HG03520 (cell line): ENCODE data around the gene ZFYVE9.
"Not testable (repeated sequence)": the region's sequence is repeated elsewhere in the genome, so short reads cannot be mapped to it uniquely, and the experiment has no call there.

Source experiments
- ATAC-seq: cut with Tn5 transposase; IDR thresholded peaks from one replicate; pipeline ENCODE4 v1.9.1; 2021; ENCODE audit warnings: mild to moderate bottlenecking, moderate library complexity; ENCODE audit not compliant: unreplicated experiment

ZFYVE9 gene

DNA sequence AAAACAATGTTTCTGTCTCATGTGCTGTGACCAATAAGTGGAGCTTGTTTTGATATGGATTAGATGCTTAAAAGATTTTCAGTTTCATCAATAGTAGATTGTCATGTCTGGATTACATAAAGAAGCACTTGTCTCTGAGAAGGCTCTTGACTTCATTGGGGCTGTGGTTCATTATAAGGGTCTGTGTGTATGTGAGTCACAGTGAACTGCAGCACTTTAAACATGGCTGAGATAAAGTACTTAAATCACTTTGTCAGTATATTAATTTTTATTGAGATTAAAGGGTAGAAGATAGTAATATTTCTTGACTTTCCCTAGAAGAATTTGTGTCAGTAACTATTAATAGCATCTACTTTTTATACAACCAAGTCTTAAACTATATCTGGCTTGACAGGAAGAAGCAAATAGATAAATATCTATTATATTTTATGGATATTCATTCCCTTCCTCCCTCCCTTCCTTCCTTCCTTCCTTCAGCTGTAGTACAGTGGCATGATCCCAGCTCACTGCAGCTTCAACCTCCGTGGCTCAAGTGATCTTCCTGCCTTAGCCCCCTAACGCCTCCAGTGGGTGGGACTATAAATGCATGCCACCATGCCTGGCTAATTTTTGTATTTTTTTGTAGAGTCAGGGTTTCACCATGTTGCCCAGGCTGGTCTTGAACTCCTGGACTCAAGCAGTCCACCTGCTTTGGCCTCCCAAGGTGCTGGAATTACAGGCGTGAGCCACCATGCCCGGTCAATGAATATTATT, 48.8 kb downstream of the ZFYVE9 start:
- ATAC-seq, result no peak

DNA sequence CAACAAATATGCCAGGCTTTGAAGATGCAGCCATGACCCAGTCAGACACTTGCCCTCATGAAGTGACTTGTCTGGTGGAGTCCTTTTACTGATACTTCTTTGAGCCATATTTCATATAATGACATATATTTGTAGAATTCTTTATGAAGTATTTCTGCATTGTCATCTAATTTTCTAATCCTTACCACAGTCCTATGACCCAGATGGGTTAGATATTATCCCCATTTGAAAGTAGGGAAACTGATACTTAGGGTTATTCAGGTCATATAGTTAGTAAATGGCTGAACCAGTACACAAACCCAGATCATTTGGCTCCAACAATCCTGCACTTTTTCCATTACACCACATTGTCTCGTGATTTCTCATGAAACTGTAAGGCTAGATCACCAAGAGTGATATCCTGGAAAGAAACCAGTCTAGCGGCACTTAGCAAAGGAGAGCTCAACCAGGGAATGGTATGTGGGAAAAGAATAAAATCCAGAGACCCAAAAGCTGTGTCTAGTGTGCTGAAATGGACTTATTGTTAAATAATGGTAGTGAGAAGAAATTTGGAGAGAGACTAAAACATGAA, 49.6 kb downstream of the ZFYVE9 start:
- ATAC-seq, result no peak

DNA sequence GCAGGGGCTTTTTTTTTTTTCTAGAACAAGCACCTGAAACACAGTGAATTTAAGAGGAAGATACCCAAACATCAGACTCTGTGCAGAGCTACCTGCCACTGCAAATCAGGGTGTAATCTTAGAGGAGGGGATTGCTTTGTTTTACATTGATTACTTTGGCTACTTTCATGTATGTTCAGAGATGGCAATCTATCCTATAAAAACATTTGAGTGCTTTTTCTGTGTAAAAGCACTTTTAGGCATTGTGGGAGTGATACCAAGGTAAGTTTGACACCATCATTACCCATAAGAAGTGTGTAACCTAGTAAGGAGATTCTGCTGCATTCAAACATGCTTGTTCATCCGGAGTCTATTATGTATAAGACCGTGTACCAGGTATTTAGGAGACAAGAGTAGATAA, 50.1 kb downstream of the ZFYVE9 start:
- ATAC-seq, result no peak

DNA sequence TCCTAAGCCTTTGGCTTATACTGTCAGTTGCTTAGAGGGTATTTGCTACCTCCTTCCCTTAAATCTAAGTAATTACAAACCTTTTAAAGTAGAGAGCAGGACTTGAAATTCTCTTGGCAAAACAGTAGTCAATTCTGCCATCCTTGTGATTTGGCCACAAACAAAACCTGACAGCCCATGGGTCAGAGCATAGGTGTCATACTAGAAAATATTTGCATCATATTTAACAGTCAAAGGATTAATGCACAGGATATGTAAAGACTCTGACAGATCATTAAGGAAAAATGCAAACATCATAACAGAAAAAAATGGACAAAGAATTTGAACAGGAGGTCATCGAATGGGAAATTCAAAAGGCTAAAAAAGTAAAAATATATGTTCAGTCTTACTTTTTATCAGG, 50.5 kb downstream of the ZFYVE9 start:
- no peak for ATAC-seq

DNA sequence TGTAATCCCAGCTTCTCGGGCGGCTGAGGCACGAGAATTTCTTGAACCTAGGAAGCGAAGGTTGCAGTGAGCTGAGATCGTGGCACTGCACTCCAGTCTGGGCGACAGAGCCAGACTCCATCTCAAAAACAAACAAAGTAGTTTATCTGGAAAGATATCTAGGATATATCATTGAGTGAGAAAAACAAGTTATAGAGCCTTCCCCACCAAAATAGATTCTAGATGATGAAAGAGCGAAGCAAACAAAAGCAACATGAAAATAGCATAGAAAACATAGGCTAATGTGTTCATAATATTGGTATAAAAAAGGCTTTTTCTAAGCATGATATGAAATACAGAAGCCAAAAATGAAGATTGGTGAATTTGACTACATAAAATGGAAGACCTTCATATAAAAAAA, 52.1 kb downstream of the ZFYVE9 start:
- ATAC-seq, result no peak

DNA sequence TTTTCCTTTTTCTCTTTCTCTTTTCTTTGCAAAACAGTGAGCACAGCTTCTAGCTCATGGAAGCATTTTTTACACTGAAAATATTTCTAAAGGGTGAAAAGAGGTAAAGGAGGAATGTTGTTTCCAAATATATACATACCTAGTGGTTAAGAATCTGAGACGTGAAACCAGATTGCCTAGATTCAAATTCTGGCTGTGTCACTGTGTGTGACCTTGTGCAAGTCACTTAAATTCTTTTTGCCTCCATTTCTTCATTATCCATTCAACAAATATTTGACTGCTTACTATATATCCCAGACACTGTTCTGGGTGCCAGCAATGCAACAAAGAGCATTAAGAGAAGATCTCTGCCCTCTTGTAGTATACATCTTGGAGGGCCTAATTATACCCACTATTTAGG, 53.3 kb downstream of the ZFYVE9 start:
- no peak for ATAC-seq

DNA sequence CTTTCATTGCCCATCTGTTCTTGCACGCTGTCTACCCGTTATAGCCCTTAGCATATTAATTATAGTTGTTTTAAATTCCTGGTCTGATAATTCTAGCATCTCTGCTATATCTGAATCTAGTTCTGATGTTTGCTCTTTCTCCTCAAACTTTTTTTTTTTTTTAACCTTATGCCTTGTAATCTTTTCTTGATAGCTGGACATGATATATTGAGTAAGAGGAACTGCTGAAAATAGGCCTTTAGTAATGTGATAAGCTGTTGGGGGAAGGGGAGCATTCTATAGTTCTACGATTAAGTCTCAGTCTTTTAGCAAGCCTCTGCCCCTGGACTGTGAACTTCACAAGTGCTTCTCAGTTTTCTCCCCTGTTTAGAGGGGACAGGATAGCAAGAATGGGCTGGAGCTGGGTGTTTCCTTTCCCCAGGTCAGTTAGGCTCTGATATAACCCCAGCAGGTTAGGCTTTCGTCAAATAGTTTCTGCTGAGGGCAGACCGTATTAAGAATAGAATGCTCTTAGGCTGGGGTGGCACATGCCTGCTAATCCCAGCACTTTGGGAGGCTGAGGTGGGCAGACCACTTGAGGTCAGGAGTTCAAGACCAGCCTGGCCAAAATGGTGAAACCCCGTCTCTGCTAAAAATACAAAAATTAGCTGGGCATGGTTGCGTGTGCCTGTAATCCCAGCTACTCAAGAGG, 62.2 kb downstream of the ZFYVE9 start:
- ATAC-seq, result no peak

DNA sequence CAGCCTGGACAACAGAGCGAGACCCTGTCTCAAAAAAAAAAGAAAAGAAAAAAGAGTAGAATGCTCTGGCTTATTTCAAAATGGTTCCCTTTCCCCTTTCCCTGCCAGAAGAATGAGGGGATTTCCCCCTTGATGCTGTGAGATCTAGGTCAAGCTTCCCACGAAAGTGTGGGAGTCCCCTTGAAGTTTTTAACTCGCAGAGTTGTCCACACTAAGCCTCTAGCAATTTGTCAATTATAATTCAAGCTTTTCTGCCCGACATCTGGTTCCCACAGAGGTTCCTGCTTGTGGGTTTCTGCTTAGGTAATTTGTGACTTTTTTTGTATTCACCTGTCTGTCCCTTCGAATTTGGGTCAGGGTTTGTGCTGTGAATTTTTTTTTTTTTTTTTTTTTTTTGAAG, 62.8 kb downstream of the ZFYVE9 start:
- ATAC-seq, result no peak

DNA sequence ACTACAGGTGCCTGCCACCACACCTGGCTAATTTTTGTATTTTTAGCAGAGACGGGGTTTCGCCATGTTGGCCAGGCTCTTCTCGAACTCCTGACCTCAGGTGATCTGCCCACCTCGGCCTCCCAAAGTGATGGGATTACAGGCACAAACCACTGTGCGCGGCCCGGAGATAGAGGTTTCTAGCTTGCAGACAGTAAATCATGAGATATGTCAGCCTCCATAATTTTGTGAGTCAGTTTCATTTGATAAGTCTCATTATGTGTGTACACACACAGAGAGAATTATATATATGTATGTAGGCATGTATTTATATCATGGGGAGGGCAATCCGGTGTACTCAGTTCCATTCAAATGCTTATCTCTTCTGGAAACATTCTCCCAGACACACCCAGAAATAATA, 64.8 kb downstream of the ZFYVE9 start:
- not testable (repeated sequence) for ATAC-seq

DNA sequence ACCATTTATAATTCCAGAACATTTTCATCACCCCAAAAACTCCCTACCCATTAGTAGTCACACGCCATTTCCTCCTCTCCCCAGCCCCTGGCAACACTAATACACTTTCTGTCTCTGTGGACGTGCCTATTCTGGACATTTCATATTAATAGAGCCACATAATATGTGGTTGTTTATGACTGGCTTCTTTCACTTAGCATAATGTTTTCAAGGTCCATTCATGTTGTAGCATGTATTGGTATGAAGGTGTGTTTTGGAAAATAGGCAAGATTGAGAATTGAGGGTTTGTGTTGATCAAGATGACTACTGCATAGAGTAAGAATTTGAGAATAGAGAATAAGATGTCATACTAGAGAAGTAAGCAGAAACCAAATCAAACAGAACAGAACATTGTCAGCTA, 67.5 kb downstream of the ZFYVE9 start:
- ATAC-seq, result no peak

DNA sequence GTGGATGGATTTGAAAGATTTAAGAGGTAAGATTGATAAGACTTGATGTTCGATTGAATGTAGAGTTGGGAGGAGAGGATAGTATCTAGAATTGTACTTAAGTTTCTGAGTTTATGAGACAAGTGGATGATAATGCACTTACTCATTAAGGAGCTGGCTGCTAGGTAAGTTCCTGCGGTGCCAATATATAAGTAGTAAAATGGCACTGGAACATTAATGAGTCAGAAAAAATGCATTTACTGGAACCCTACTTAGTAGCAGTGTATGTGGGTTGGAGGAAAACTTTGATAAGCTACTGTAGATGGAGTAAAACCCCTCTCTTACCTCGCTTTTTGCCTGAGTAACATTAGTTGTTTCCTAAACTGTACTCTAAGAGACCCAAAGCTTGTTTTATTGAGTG, 68.2 kb downstream of the ZFYVE9 start:
- no peak for ATAC-seq

DNA sequence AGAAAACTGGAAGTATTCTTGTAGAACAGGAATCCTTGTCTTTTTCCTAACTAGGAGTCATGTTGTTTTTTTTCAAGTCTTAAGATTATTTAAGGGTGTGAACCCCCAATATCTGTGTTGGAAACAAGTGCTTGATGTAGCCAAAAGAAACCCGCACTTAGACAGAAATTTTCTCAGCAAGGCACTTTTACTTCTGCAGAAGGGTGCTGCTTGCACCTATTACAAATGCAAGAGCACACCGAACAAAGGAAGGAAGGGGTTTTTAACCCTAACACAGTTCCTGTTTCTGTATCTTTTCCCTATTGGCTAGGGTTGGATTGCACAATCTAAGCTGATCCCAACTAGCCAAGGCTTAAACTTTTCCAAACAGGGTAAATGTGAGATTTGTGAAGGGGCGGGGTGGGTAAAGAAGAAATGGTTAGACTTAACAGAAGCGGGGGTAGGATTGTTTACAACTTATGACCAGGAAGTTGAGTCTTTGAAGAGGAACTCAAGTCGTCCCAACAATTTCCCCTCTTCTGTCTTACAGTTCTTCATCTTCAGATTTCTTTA, 75.1 kb downstream of the ZFYVE9 start:
- ATAC-seq, result no peak

DNA sequence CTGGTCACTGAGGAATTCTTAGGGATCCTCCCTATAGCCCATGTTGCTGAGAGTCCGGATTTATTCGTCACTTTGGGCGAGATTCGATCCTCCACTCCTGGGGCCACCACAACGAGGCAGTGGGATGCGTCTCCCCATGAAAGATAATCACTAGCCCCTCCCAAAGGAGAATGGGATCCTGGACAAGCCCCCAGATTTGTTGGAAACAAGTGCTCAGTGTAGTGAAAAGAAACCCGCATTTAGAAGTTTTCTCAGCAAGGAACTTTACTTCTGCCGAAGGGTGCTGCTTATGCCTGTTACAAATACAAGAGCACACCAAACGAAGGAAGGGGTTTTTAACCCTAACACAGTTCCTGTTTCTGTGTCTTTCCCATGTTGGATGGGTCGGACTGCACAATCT, 83.3 kb downstream of the ZFYVE9 start:
- no peak for ATAC-seq

DNA sequence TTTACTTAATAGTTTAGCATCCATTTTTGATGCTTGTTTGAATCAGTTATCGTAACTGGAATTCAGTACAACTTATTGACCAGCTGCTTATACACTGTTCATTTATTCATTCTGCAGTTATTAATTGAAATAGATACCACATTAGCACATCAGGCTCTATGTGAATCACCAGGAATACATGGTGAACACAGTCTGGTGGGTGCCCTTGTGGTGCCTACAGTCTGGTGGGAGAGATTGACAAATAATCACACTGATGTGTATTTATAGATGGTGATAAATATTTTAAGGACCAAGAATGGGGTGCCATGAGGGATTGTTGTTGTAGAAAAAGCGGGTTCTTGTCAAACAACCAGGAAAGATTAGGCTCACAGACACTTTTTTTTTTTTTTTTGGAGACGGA, 87.6 kb downstream of the ZFYVE9 start:
- no peak for ATAC-seq

DNA sequence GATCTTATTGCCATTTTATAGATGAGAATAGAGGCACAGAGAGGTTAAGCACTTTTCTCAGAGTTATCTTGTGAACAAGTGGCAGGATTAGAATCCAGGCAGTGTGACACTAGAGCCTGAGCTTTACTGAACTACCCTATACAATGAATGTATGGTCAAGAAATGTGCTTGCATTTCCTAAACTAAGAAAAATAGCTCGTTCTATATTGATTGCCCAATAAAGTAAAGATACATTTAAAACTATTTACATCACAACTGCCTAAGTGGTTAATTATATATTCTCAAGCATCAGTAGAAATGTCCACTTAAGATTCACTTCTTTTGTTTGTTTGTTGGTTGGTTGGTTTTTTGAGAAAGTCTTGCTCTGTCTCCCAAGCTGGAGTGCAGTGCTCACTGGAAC, 91.6 kb downstream of the ZFYVE9 start:
- ATAC-seq, result no peak

DNA sequence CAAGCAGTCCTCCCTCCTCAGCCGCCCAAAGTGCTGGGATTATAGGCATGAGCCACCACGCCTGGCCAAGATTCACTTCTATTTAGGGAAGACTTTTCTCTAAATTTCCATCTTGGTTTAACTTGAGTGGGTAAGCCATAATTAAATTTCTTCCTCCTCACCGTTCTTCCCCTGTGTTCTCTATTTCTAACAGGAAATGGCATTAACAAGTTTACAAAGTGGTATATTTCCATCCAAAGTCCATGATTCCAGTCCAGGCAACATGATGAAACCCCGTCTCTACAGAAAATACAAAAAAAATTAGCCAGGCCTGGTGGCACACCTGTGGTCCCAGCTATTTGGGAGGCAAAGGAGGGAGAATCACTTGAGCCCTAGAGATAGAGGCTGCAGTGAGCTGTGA, 92.1 kb downstream of the ZFYVE9 start:
- ATAC-seq, result no peak

DNA sequence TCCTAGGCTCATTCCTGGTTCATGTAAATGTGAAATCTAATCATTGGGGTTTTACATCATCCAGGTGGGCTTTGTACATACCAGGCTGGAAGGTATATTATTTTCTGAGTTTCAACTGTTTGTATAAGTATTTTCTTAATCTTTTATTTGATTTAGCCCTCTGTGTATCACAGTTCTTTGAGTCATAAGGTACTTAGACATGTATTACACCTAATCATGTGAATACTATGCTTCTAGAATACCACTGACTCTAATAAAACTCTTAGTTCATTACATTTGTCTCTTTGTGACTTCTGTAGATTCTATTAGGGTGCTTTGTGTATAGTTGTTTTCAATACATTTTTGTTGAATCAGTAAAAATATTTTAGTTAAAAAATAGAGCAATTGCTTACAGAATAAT, 92.8 kb downstream of the ZFYVE9 start:
- no peak for ATAC-seq

DNA sequence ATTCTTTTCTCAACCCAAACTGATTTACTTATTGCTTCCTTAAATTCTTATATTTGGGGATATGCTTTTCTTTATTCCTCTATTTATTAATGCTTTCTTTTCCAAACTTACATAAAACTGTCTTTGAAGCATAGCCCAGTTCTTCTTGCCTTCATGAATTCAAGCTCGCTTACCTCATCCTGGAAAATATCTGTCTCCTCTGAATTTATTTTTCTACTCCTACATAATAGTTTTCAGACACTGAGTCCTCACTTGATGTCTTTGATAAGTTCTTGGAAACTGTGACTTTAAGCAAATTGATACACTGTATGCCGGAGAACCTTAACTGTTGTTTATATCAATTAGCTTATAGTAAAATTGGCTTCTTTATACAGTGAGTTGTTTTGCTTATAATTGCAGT, 93.8 kb downstream of the ZFYVE9 start:
- ATAC-seq, result no peak

DNA sequence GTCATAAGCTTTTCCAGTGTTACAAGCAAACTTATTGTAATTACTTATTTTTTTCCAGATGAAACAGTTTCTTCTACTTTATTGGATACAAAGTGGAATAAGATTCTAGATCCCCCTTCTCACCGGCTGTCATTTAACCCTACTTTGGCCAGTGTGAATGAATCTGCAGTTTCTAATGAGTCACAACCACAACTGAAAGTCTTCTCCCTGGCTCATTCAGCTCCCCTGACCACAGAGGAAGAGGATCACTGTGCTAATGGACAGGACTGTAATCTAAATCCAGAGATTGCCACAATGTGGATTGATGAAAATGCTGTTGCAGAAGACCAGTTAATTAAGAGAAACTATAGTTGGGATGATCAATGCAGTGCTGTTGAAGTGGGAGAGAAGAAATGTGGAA, 95.5 kb downstream of the ZFYVE9 start:
- ATAC-seq, result no peak

DNA sequence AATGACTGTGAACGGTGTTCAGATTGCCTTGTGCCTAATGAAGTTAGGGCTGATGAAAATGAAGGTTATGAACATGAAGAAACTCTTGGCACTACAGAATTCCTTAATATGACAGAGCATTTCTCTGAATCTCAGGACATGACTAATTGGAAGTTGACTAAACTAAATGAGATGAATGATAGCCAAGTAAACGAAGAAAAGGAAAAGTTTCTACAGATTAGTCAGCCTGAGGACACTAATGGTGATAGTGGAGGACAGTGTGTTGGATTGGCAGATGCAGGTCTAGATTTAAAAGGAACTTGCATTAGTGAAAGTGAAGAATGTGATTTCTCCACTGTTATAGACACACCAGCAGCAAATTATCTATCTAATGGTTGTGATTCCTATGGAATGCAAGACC, 96.6 kb downstream of the ZFYVE9 start:
- ATAC-seq, result no peak

DNA sequence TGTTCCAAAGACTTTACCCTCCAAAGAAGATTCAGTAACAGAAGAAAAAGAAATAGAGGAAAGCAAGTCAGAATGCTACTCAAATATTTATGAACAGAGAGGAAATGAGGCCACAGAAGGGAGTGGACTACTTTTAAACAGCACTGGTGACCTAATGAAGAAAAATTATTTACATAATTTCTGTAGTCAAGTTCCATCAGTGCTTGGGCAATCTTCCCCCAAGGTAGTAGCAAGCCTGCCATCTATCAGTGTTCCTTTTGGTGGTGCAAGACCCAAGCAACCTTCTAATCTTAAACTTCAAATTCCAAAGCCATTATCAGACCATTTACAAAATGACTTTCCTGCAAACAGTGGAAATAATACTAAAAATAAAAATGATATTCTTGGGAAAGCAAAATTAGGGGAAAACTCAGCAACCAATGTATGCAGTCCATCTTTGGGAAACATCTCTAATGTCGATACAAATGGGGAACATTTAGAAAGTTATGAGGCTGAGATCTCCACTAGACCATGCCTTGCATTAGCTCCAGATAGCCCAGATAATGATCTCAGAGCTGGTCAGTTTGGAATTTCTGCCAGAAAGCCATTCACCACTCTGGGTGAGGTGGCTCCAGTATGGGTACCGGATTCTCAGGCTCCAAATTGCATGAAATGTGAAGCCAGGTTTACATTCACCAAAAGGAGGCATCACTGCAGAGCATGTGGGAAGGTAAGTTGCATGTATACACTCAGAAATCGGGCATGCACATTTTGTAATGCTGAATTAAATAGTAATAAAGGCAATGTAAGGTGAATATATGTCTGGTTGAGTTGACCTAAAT, 97.2 kb downstream of the ZFYVE9 start:
- ATAC-seq, result no peak

DNA sequence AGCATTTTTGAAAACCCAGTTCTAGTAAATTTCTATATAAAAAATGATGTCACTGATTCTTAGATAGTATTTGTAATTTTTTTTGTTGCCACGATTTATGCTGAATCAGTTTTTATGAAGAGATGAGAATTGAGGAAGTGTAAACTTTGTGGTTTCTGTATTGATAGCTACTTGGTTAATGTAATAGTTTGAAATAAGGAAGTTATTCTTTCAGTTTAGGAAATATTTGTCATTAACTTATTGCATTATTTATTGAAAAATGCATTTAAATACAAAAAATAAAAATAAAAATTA, 97.8 kb downstream of the ZFYVE9 start:
- ATAC-seq, result no peak
